Panc1 (cell line): ENCODE results near the gene BOLA1. TPM values are rescaled to one million over a fixed set of nuclear protein-coding genes. Genes with fewer than 3 reads are reported as not detected.
"Not testable (repeated sequence)": the region's sequence is repeated elsewhere in the genome, so short reads cannot be mapped to it uniquely, and the experiment has no call there.

Experiments used
- ATAC-seq: fragments of 200-7000 bp; cut with Tn5 transposase; 2 replicates; pipeline ENCODE4 v1.9.1; 2020; ENCODE audit warnings: mild to moderate bottlenecking, moderate library complexity
- BruUV-seq: library from RNA; stranded (reverse); fragments of 400-500 nt; replicated peaks from 2 replicates; lab custom pipeline; 2021; lab: Mats Ljungman, UMichigan
- CTCF ChIA-PET: fragments of 300-600 bp; sonication (Branson Sonifier 250); formaldehyde crosslinking; loops from one replicate; lab custom pipeline; 2022; ENCODE audit warnings: antibody characterized with exemption; lab: Charles Lee
- POLR2A ChIA-PET: fragments of 300-600 bp; sonication (Branson Sonifier 250); formaldehyde crosslinking; loops from one replicate; lab custom pipeline; 2022; ENCODE audit warnings: antibody characterized with exemption; lab: Charles Lee
- DNase-seq: peaks from one replicate; pipeline ENCODE4 v3.0.0-alpha.2; 2010; ENCODE audit warnings: low read depth, low spot score
- H3K27ac ChIP-seq: 2 replicates; pipeline ENCODE4 v1.5.1; 2011; ENCODE audit warnings: mild to moderate bottlenecking, low read length, inconsistent platforms
- H3K27me3 ChIP-seq: fragments of 200-500 bp; sonication (Bioruptor generic); 2 replicates; pipeline ENCODE4 v1.6.0; 2014; ENCODE audit warnings: low read length, inconsistent platforms; ENCODE audit not compliant: control insufficient read depth, insufficient read depth
- H3K36me3 ChIP-seq: fragments of 200-500 bp; sonication (Bioruptor generic); 2 replicates; pipeline ENCODE4 v1.5.1; 2014; ENCODE audit warnings: inconsistent platforms, mild to moderate bottlenecking, low read length, moderate library complexity; ENCODE audit not compliant: control insufficient read depth, insufficient read depth
- H3K4me1 ChIP-seq: 2 replicates; pipeline ENCODE4 v1.5.1; 2011; ENCODE audit warnings: inconsistent platforms, mild to moderate bottlenecking, low read length, moderate library complexity; ENCODE audit not compliant: control insufficient read depth, insufficient read depth
- H3K4me3 ChIP-seq, 2 experiments: 2 replicates each; pipeline ENCODE4 v1.5.1; 2011 to 2012; ENCODE audit warnings: low read depth in 2 of 2, low read length in 2 of 2, mild to moderate bottlenecking in 2 of 2, inconsistent platforms in 1 of 2, moderate library complexity in 1 of 2
- H3K9me3 ChIP-seq: fragments of 200-500 bp; sonication (Bioruptor generic); 2 replicates; pipeline ENCODE4 v1.5.1; 2014; ENCODE audit warnings: low read depth, mild to moderate bottlenecking, inconsistent platforms, low read length, moderate library complexity; ENCODE audit not compliant: control insufficient read depth, insufficient read depth
- POLR2AphosphoS5 ChIP-seq: IDR thresholded peaks from 2 replicates; pipeline ENCODE4 v1.6.1; 2012; ENCODE audit warnings: mild to moderate bottlenecking, low read depth, low read length, moderate library complexity
- SIN3A ChIP-seq: IDR thresholded peaks from 2 replicates; pipeline ENCODE4 v1.6.1; 2012; ENCODE audit warnings: low read depth, mild to moderate bottlenecking, low read length, moderate library complexity, borderline replicate concordance; ENCODE audit not compliant: insufficient read depth
- in situ Hi-C: cut with HindIII; loops from 2 replicates; pipeline ENCODE4 v1.10.0; 2016; ENCODE audit warnings: low sequenced_read_pairs, low pct_unique_long_range_greater_than_20kb
- intact Hi-C: fragments of 100-400 bp; cut with micrococcal nuclease; formaldehyde crosslinking; loops from one replicate; pipeline ENCODE4 v1.10.0; 2022; ENCODE audit not compliant: unreplicated experiment
- total RNA-seq: library from RNA; stranded (reverse); gene quantifications from one replicate; pipeline ENCODE4 v1.2.1, GENCODE V29; 2021; ENCODE audit not compliant: unreplicated experiment
- TF ChIP-seq, protein P1 (sequence below): fragments of 450-650 bp; IDR thresholded peaks from 2 replicates; pipeline ENCODE4 v1.5.1; 2017; ENCODE audit warnings: mild to moderate bottlenecking
- TF ChIP-seq, protein P2 (sequence below), 2 experiments: IDR thresholded peaks; 2 replicates each; pipeline ENCODE4 v1.6.1; 2011 to 2012; ENCODE audit warnings: low read depth in 2 of 2, control low read depth in 1 of 2, low read length in 1 of 2, mild to moderate bottlenecking in 1 of 2, moderate library complexity in 1 of 2; ENCODE audit not compliant: insufficient read depth in 1 of 2

The BOLA1 gene
- total RNA-seq, 1 experiment from 2014 or later, result 14.6 TPM

DNA sequence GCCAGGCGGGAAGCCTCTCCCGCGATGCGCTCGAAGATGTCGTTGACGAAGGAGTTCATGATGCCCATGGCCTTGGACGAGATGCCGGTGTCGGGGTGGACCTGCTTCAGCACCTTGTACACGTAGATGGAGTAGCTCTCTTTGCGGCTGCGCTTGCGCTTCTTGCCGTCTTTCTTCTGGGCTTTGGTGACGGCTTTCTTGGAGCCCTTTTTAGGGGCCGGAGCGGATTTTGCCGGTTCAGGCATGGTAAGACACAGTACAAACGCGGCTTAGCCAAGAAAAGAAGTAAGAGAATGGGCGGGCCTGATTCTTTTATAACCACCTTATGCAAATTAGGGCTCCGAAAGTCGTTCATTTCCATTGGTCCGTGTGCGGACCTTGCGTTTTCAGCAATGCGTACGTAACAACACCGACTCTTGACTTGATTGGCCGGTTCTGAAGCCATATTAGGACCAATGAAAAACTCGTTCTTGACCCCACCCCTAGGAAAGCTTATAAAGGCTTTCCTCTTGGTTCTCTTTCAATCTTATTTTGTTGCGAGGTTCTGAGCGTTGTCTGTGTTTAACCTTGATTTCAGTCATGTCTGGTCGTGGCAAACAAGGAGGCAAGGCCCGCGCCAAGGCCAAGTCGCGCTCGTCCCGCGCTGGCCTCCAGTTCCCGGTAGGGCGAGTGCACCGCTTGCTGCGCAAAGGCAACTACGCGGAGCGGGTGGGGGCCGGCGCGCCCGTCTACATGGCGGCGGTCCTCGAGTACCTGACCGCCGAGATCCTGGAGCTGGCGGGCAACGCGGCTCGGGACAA is 12.8 kb upstream of the BOLA1 start:
- CTCF ChIA-PET, result no interaction called here
- DNase-seq (peak; percentile 99), ATAC-seq (peak; percentile 79)
- in situ Hi-C loops, result no loop called here
- no peaks in the 10 kb centered on the region; the same call in 1 of the 2 replicates for H3K36me3 ChIP-seq
- intact Hi-C loops, result no loop called here
- peaks cover 15% of the 10 kb centered on the region for H3K4me1 ChIP-seq
- TF ChIP-seq POLR2AphosphoS5 (peak; percentile 88), SIN3A (peak; percentile 6)
- TF ChIP-seq, protein P1, sequence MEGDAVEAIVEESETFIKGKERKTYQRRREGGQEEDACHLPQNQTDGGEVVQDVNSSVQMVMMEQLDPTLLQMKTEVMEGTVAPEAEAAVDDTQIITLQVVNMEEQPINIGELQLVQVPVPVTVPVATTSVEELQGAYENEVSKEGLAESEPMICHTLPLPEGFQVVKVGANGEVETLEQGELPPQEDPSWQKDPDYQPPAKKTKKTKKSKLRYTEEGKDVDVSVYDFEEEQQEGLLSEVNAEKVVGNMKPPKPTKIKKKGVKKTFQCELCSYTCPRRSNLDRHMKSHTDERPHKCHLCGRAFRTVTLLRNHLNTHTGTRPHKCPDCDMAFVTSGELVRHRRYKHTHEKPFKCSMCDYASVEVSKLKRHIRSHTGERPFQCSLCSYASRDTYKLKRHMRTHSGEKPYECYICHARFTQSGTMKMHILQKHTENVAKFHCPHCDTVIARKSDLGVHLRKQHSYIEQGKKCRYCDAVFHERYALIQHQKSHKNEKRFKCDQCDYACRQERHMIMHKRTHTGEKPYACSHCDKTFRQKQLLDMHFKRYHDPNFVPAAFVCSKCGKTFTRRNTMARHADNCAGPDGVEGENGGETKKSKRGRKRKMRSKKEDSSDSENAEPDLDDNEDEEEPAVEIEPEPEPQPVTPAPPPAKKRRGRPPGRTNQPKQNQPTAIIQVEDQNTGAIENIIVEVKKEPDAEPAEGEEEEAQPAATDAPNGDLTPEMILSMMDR, result no peak
- H3K27me3 ChIP-seq, result no peaks in the 10 kb centered on the region
- peak overlapping the region; percentile 91 to 95 for H3K4me3 ChIP-seq
- POLR2A ChIA-PET, result interaction anchor here (0.6 to 1.1 kb wide), 2 partner anchors 33 to 282 kb away, joined by 3 to 5 read pairs; no protein-coding TSS in a partner anchor
- peak overlapping the region; percentile 99 for H3K27ac ChIP-seq
- no peaks in the 10 kb centered on the region for H3K9me3 ChIP-seq
- BruUV-seq, result TSS peak; percentile 99

DNA sequence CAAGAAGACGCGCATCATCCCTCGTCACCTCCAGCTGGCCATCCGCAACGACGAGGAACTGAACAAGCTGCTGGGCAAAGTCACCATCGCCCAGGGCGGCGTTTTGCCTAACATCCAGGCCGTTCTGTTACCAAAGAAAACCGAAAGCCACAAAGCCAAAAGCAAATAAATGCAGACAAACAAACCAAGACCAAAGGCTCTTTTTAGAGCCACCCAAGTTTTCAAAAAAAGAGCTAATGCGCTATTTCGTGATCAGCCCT is 12.2 kb upstream of the BOLA1 start:
- H3K36me3 ChIP-seq, DNase-seq, intact Hi-C loops, H3K27me3 ChIP-seq, BruUV-seq, H3K9me3 ChIP-seq, in situ Hi-C loops, ATAC-seq: not testable (repeated sequence)
- POLR2A ChIA-PET, result interaction anchor here (0.5 to 1.2 kb wide), 4 partner anchors 29 to 300 kb away, joined by 3 to 7 read pairs (median 3); no protein-coding TSS in a partner anchor
- TF ChIP-seq, protein P2, sequence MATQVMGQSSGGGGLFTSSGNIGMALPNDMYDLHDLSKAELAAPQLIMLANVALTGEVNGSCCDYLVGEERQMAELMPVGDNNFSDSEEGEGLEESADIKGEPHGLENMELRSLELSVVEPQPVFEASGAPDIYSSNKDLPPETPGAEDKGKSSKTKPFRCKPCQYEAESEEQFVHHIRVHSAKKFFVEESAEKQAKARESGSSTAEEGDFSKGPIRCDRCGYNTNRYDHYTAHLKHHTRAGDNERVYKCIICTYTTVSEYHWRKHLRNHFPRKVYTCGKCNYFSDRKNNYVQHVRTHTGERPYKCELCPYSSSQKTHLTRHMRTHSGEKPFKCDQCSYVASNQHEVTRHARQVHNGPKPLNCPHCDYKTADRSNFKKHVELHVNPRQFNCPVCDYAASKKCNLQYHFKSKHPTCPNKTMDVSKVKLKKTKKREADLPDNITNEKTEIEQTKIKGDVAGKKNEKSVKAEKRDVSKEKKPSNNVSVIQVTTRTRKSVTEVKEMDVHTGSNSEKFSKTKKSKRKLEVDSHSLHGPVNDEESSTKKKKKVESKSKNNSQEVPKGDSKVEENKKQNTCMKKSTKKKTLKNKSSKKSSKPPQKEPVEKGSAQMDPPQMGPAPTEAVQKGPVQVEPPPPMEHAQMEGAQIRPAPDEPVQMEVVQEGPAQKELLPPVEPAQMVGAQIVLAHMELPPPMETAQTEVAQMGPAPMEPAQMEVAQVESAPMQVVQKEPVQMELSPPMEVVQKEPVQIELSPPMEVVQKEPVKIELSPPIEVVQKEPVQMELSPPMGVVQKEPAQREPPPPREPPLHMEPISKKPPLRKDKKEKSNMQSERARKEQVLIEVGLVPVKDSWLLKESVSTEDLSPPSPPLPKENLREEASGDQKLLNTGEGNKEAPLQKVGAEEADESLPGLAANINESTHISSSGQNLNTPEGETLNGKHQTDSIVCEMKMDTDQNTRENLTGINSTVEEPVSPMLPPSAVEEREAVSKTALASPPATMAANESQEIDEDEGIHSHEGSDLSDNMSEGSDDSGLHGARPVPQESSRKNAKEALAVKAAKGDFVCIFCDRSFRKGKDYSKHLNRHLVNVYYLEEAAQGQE (IDR thresholded peaks at IDR 0.05; ENCODE audit: insufficient read depth in 1 of 2, low read depth in 2 of 2, low read length in 1 of 2), result 0 out of 4 replicates have a peak, but pooled peaks of 1 of the 2 experiments have one; percentile 10
- CTCF ChIA-PET, result interaction anchor here (0.8 kb wide), 1 partner anchor 300 kb away, joined by 6 read pairs; no protein-coding TSS in a partner anchor
- peaks cover 15% of the 10 kb centered on the region for H3K4me1 ChIP-seq
- peak overlapping the region; percentile 99 for H3K27ac ChIP-seq
- H3K4me3 ChIP-seq, result peak overlapping the region; percentile 91 to 95
